GM12892 (cell line): ENCODE data around the gene PYCR2.

Experiments
- POLR2A ChIP-seq: IDR thresholded peaks from 2 replicates; pipeline ENCODE4 v1.6.1; 2011; ENCODE audit warnings: low read depth, low read length, control low read depth
- POLR2AphosphoS5 ChIP-seq: IDR thresholded peaks from 2 replicates; pipeline ENCODE4 v1.6.1; 2011; ENCODE audit warnings: low read depth, low read length, control low read depth
- TAF1 ChIP-seq: IDR thresholded peaks from 2 replicates; pipeline ENCODE4 v1.6.1; 2011; ENCODE audit warnings: low read depth, mild to moderate bottlenecking, control low read depth, low read length, borderline replicate concordance

GRCh38 chr1:225911191-225912130 lies 12.6 kb downstream of the PYCR2 start:
- no peak for TF ChIP-seq POLR2AphosphoS5
- TF ChIP-seq POLR2A = no peak
- no peak for TF ChIP-seq TAF1
